Testis (tissue), 2 donors: ENCODE data around the gene CDK5RAP2.

Experiments used
- POLR2A ChIP-seq: fragments of 450-650 bp; IDR thresholded peaks from one replicate; pipeline ENCODE4 v1.6.1; 2017; ENCODE audit warnings: antibody characterized with exemption, mild to moderate bottlenecking, moderate library complexity
- TF ChIP-seq, protein P1 (sequence below), 3 experiments: fragments of 450-650 bp in 2 of 3; fragments of 200-600 bp in 1 of 3; sonication (generic) in 1 of 3; IDR thresholded peaks; one replicate each; pipeline ENCODE4 v1.5.1; 2016 to 2019; ENCODE audit warnings: antibody characterized with exemption in 3 of 3, mild to moderate bottlenecking in 2 of 3, moderate library complexity in 1 of 3

DNA sequence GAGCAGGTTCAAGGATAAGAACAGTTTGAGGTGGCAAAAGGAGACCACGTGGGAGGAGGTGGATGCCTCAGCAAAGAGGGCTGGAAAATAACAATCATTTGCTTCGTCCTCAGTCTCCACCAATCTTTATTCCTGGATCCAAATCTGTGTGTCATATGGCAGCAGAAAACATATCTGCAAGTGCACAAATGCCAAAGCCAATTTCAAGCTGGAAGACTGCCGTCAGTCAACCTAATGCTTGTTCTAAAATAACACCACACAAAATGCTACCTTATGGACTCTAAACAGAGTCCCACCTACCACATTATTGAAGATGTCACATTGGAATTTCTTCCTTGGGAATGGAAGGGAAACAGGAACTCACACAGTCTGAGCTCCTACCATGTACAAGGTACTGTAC, 129.1 kb downstream of the CDK5RAP2 start:
- TF ChIP-seq, protein P1, sequence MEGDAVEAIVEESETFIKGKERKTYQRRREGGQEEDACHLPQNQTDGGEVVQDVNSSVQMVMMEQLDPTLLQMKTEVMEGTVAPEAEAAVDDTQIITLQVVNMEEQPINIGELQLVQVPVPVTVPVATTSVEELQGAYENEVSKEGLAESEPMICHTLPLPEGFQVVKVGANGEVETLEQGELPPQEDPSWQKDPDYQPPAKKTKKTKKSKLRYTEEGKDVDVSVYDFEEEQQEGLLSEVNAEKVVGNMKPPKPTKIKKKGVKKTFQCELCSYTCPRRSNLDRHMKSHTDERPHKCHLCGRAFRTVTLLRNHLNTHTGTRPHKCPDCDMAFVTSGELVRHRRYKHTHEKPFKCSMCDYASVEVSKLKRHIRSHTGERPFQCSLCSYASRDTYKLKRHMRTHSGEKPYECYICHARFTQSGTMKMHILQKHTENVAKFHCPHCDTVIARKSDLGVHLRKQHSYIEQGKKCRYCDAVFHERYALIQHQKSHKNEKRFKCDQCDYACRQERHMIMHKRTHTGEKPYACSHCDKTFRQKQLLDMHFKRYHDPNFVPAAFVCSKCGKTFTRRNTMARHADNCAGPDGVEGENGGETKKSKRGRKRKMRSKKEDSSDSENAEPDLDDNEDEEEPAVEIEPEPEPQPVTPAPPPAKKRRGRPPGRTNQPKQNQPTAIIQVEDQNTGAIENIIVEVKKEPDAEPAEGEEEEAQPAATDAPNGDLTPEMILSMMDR (IDR thresholded peaks at IDR 0.05) = no peak
- no peak for TF ChIP-seq POLR2A
